ENCODE measurements around the gene DHX34. TPM values are rescaled to one million over a fixed set of nuclear protein-coding genes. Genes with fewer than 3 reads are reported as not detected.
"Not testable (repeated sequence)": the region's sequence is repeated elsewhere in the genome, so short reads cannot be mapped to it uniquely, and the experiment has no call there.

The DHX34 gene
- polyA plus RNA-seq, 4 donors = 6.5 to 13.9 (median 9.4) TPM

DNA sequence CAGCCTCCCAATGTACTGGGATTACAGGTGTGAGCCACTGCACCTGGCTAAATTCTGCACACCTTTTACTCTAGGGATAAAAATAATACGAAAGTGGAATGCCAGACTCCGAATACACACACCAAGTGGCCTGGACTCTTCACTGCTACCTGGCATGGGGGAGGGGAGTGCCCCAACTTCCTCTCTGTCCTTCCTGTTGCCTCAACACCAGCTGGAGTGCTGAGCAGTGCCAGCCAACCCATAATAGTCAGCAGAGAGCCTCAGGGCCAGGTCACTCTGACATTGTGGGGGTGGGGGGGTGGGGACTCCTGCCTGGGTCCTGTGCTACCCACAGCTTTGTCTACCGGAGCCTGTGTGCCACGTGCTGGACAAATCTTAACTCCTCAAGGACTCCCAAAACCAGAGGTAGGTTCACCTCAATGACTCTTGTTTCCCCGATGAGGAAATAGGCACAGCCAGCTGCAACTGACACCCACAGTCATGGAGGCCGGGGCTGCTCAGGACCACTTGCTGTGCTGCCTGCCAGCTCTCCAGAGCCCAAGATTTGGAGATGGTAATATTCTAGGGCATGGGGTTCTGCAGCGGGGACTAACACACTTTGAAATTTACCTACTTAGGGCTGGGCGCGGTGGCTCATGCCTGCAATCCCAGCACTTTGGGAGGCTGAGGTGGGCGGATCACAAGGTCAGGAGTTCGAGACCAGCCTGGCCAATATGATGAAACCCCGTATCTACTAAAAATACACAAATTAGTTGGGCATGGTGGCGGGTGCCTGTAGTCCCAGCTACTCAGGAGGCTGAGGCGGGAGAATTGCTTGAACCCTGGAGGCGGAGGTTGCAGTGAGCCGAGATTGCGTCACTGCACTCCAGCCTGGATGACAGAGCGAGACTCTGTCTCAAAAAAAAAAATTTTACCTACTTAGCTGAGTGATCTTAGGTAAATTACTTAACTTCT lies 12.1 kb upstream of the DHX34 start:
- H3K36me3 ChIP-seq (ENCODE audit: control insufficient read depth in 3 of 3, insufficient read depth in 2 of 3, low read depth in 1 of 3, low read length in 3 of 3); H3K27ac ChIP-seq (ENCODE audit: low read depth in 1 of 3, low read length in 2 of 3); H3K27me3 ChIP-seq (ENCODE audit: control insufficient read depth in 3 of 3, insufficient read depth in 3 of 3, low read length in 3 of 3); H3K4me3 ChIP-seq (ENCODE audit: low read depth in 1 of 3, low read length in 3 of 3); H3K4me1 ChIP-seq (ENCODE audit: control insufficient read depth in 3 of 3, insufficient read depth in 2 of 3, low read depth in 1 of 3, low read length in 2 of 3); FAIRE-seq; H3K9me3 ChIP-seq (ENCODE audit: control insufficient read depth in 2 of 2, insufficient read depth in 1 of 2, low read depth in 1 of 2, low read length in 1 of 2); DNase-seq: not testable (repeated sequence)
- 64 to 74% (median 69%) methylated on average over 18 of the region's 18 CpGs for WGBS, 3 donors

GRCh38 chr19:47339196-47339880 lies 9.8 kb upstream of the DHX34 start:
- WGBS, 3 donors = 64 to 81% (median 70%) methylated on average over 10 of the region's 10 CpGs
- Histone ChIP-seq H3K4me3 (ENCODE audit: low read depth in 1 of 3, low read length in 3 of 3) (no peak overlapping the region), H3K4me1 (ENCODE audit: control insufficient read depth in 3 of 3, insufficient read depth in 2 of 3, low read depth in 1 of 3, low read length in 2 of 3) (no peaks in the 10 kb centered on the region), H3K36me3 (ENCODE audit: control insufficient read depth in 3 of 3, insufficient read depth in 2 of 3, low read depth in 1 of 3, low read length in 3 of 3) (no peaks in the 10 kb centered on the region), H3K27ac (ENCODE audit: low read depth in 1 of 3, low read length in 2 of 3) (no peak overlapping the region), H3K9me3 (ENCODE audit: control insufficient read depth in 2 of 2, insufficient read depth in 1 of 2, low read depth in 1 of 2, low read length in 1 of 2) (peaks cover 0 to 2% of the 10 kb centered on the region in 2 donors), H3K27me3 (ENCODE audit: control insufficient read depth in 3 of 3, insufficient read depth in 3 of 3, low read length in 3 of 3) (no peaks in the 10 kb centered on the region)
- FAIRE-seq (no peak), DNase-seq (no peak)

DNA sequence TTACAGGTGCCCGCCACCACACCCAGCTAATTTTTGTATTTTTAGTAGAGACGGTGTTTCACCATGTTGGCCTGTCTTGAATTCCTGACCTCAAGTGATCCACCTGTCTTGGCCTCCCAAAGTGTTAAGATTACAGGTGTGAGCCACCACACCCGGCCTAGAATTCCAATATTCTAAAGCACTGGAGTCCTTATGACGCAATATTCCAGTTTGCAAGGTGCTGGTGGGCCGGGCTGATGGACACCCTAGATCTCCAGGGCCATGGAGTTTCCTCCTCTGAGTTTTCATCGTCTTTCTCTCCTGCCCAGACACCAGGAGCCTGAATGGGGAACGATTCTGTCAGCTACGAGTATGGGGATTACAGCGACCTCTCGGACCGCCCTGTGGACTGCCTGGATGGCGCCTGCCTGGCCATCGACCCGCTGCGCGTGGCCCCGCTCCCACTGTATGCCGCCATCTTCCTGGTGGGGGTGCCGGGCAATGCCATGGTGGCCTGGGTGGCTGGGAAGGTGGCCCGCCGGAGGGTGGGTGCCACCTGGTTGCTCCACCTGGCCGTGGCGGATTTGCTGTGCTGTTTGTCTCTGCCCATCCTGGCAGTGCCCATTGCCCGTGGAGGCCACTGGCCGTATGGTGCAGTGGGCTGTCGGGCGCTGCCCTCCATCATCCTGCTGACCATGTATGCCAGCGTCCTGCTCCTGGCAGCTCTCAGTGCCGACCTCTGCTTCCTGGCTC lies 8.5 kb upstream of the DHX34 start:
- no peak overlapping the region for H3K4me3 ChIP-seq (ENCODE audit: low read depth in 1 of 3, low read length in 3 of 3)

GRCh38 chr19:47341734-47342133 lies 7.4 kb upstream of the DHX34 start:
- H3K4me1 ChIP-seq (ENCODE audit: control insufficient read depth in 3 of 3, insufficient read depth in 2 of 3, low read depth in 1 of 3, low read length in 2 of 3) = no peaks in the 10 kb centered on the region
- FAIRE-seq (no peak), DNase-seq (no peak)
- peaks cover 0 to 2% of the 10 kb centered on the region in 2 donors for H3K9me3 ChIP-seq (ENCODE audit: control insufficient read depth in 2 of 2, insufficient read depth in 1 of 2, low read depth in 1 of 2, low read length in 1 of 2)
- WGBS, 3 donors = 88 to 98% (median 90%) methylated on average over 4 of the region's 4 CpGs
- H3K27ac ChIP-seq (ENCODE audit: low read depth in 1 of 3, low read length in 2 of 3) = no peak overlapping the region
- no peaks in the 10 kb centered on the region for H3K36me3 ChIP-seq (ENCODE audit: control insufficient read depth in 3 of 3, insufficient read depth in 2 of 3, low read depth in 1 of 3, low read length in 3 of 3)
- H3K4me3 ChIP-seq (ENCODE audit: low read depth in 1 of 3, low read length in 3 of 3) = no peak overlapping the region
- no peaks in the 10 kb centered on the region for H3K27me3 ChIP-seq (ENCODE audit: control insufficient read depth in 3 of 3, insufficient read depth in 3 of 3, low read length in 3 of 3)

More for the DNA sequence above, 8.5 kb upstream of the DHX34 start:
- peaks cover 0 to 2% of the 10 kb centered on the region in 2 donors for H3K9me3 ChIP-seq (ENCODE audit: control insufficient read depth in 2 of 2, insufficient read depth in 1 of 2, low read depth in 1 of 2, low read length in 1 of 2)
- H3K4me1 ChIP-seq (ENCODE audit: control insufficient read depth in 3 of 3, insufficient read depth in 2 of 3, low read depth in 1 of 3, low read length in 2 of 3) = no peaks in the 10 kb centered on the region
- 93 to 95% (median 93%) methylated on average over 26 to 29 of the region's 29 CpGs for WGBS, 3 donors
- H3K36me3 ChIP-seq (ENCODE audit: control insufficient read depth in 3 of 3, insufficient read depth in 2 of 3, low read depth in 1 of 3, low read length in 3 of 3) = no peaks in the 10 kb centered on the region
- H3K27ac ChIP-seq (ENCODE audit: low read depth in 1 of 3, low read length in 2 of 3) = no peak overlapping the region
- FAIRE-seq (no peak), DNase-seq (no peak)
- H3K27me3 ChIP-seq (ENCODE audit: control insufficient read depth in 3 of 3, insufficient read depth in 3 of 3, low read length in 3 of 3) = no peaks in the 10 kb centered on the region

- WGBS, 3 donors = 83 to 85% (median 83%) methylated on average over 11 of the region's 11 CpGs
- DNase-seq = no peak
Observed at GRCh38 chr19:47343194-47343802, 5.8 kb upstream of the DHX34 start.

GRCh38 chr19:47344425-47344824 lies 4.7 kb upstream of the DHX34 start:
- Histone ChIP-seq H3K27ac (ENCODE audit: low read depth in 1 of 3, low read length in 2 of 3) (no peak overlapping the region), H3K27me3 (ENCODE audit: control insufficient read depth in 3 of 3, insufficient read depth in 3 of 3, low read length in 3 of 3) (no peaks in the 10 kb centered on the region), H3K4me1 (ENCODE audit: control insufficient read depth in 3 of 3, insufficient read depth in 2 of 3, low read depth in 1 of 3, low read length in 2 of 3) (no peaks in the 10 kb centered on the region), H3K4me3 (ENCODE audit: low read depth in 1 of 3, low read length in 3 of 3) (no peak overlapping the region), H3K36me3 (ENCODE audit: control insufficient read depth in 3 of 3, insufficient read depth in 2 of 3, low read depth in 1 of 3, low read length in 3 of 3) (no peaks in the 10 kb centered on the region), H3K9me3 (ENCODE audit: control insufficient read depth in 2 of 2, insufficient read depth in 1 of 2, low read depth in 1 of 2, low read length in 1 of 2) (peaks cover 0 to 2% of the 10 kb centered on the region in 2 donors)
- DNase-seq = no peak
- FAIRE-seq = no peak
- 78 to 86% (median 79%) methylated on average over 1 of the region's 1 CpG for WGBS, 3 donors

More at GRCh38 chr19:47343194-47343802, 5.8 kb upstream of the DHX34 start:
- H3K27ac ChIP-seq (ENCODE audit: low read depth in 1 of 3, low read length in 2 of 3) = no peak overlapping the region
- no peaks in the 10 kb centered on the region for H3K4me1 ChIP-seq (ENCODE audit: control insufficient read depth in 3 of 3, insufficient read depth in 2 of 3, low read depth in 1 of 3, low read length in 2 of 3)
- no peak for FAIRE-seq
- H3K36me3 ChIP-seq (ENCODE audit: control insufficient read depth in 3 of 3, insufficient read depth in 2 of 3, low read depth in 1 of 3, low read length in 3 of 3) = no peaks in the 10 kb centered on the region
- H3K9me3 ChIP-seq (ENCODE audit: control insufficient read depth in 2 of 2, insufficient read depth in 1 of 2, low read depth in 1 of 2, low read length in 1 of 2) = peaks cover 0 to 2% of the 10 kb centered on the region in 2 donors
- no peak overlapping the region for H3K4me3 ChIP-seq (ENCODE audit: low read depth in 1 of 3, low read length in 3 of 3)
- H3K27me3 ChIP-seq (ENCODE audit: control insufficient read depth in 3 of 3, insufficient read depth in 3 of 3, low read length in 3 of 3) = no peaks in the 10 kb centered on the region

DNA sequence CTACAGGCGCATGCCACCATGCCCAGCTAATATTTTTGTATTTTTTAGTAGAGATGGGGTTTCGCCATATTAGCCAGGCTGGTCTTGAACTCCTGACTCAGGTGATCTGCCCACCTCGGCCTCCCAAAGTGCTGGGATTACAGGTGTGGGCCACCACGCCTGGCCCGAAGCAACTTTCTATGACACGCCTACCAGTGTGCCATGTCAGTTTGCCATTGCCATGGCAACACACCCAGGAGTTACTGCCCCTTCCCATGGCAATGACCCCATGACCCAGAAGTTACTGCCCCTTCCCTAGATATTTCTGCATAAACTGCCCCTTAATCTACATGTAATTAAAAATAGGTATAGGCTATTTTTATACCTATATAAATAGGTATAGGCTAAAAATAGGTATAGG lies 3.1 kb upstream of the DHX34 start:
- H3K9me3 ChIP-seq (ENCODE audit: control insufficient read depth in 2 of 2, insufficient read depth in 1 of 2, low read depth in 1 of 2, low read length in 1 of 2); H3K36me3 ChIP-seq (ENCODE audit: control insufficient read depth in 3 of 3, insufficient read depth in 2 of 3, low read depth in 1 of 3, low read length in 3 of 3); H3K27ac ChIP-seq (ENCODE audit: low read depth in 1 of 3, low read length in 2 of 3); DNase-seq; H3K4me3 ChIP-seq (ENCODE audit: low read depth in 1 of 3, low read length in 3 of 3); H3K27me3 ChIP-seq (ENCODE audit: control insufficient read depth in 3 of 3, insufficient read depth in 3 of 3, low read length in 3 of 3); FAIRE-seq; H3K4me1 ChIP-seq (ENCODE audit: control insufficient read depth in 3 of 3, insufficient read depth in 2 of 3, low read depth in 1 of 3, low read length in 2 of 3): not testable (repeated sequence)
- 79 to 87% (median 85%) methylated on average over 6 of the region's 6 CpGs for WGBS, 3 donors

- H3K4me3 ChIP-seq (ENCODE audit: low read depth in 1 of 3, low read length in 3 of 3) = no peak overlapping the region
- H3K4me1 ChIP-seq (ENCODE audit: control insufficient read depth in 3 of 3, insufficient read depth in 2 of 3, low read depth in 1 of 3, low read length in 2 of 3) = no peaks in the 10 kb centered on the region
- no peak overlapping the region for H3K27ac ChIP-seq (ENCODE audit: low read depth in 1 of 3, low read length in 2 of 3)
- H3K27me3 ChIP-seq (ENCODE audit: control insufficient read depth in 3 of 3, insufficient read depth in 3 of 3, low read length in 3 of 3) = no peaks in the 10 kb centered on the region
- FAIRE-seq = no peak
- H3K36me3 ChIP-seq (ENCODE audit: control insufficient read depth in 3 of 3, insufficient read depth in 2 of 3, low read depth in 1 of 3, low read length in 3 of 3) = peaks cover 0 to 31% (median 7%) of the 10 kb centered on the region in 3 donors
- WGBS, 3 donors = 85 to 89% (median 89%) methylated on average over 6 of the region's 6 CpGs
- H3K9me3 ChIP-seq (ENCODE audit: control insufficient read depth in 2 of 2, insufficient read depth in 1 of 2, low read depth in 1 of 2, low read length in 1 of 2) = no peaks in the 10 kb centered on the region
- DNase-seq = no peak
Observed at GRCh38 chr19:47350630-47351029, 1.5 kb downstream of the DHX34 start.

All from small intestine (tissue), 7 donors.